MCF 10A (cell line): ENCODE measurements around the gene FPGS. TPM values are rescaled to one million over a fixed set of nuclear protein-coding genes. Genes with fewer than 3 reads are reported as not detected.

Experiments used
- BruUV-seq: library from RNA; stranded (reverse); fragments of 400-500 nt; replicated peaks from 2 replicates; lab custom pipeline; 2021; lab: Mats Ljungman, UMichigan
- CTCF ChIA-PET: fragments of 300-600 bp; sonication (Branson Sonifier 250); formaldehyde crosslinking; extraction: SDS; loops from one replicate; lab custom pipeline; 2021; ENCODE audit warnings: antibody characterized with exemption, inconsistent platforms; lab: Yijun Ruan, JAX
- POLR2A ChIA-PET: fragments of 300-600, 350-650 bp; sonication (Branson Sonifier 250); formaldehyde crosslinking; extraction: SDS; loops from one replicate; lab custom pipeline; 2020; ENCODE audit warnings: antibody characterized with exemption, inconsistent platforms; lab: Yijun Ruan, JAX
- DNase-seq: peaks from one replicate; pipeline ENCODE4 v3.0.0-alpha.2; 2018; ENCODE audit not compliant: unreplicated experiment
- H3K27ac Mint-ChIP-seq: one replicate; pipeline ENCODE4 v1.8.0; 2022; ENCODE audit warnings: mild to moderate bottlenecking, low read depth, mixed read lengths; ENCODE audit not compliant: unreplicated experiment
- H3K27me3 Mint-ChIP-seq: one replicate; pipeline ENCODE4 v1.8.0; 2022; ENCODE audit warnings: mixed read lengths; ENCODE audit not compliant: insufficient read depth, unreplicated experiment
- H3K36me3 Mint-ChIP-seq: one replicate; pipeline ENCODE4 v1.8.0; 2022; ENCODE audit warnings: mild to moderate bottlenecking, moderate library complexity, mixed read lengths; ENCODE audit not compliant: insufficient read depth, unreplicated experiment
- H3K4me1 Mint-ChIP-seq: one replicate; pipeline ENCODE4 v1.8.0; 2022; ENCODE audit warnings: mixed read lengths; ENCODE audit not compliant: insufficient read depth, unreplicated experiment
- H3K4me3 Mint-ChIP-seq: one replicate; pipeline ENCODE4 v1.8.0; 2022; ENCODE audit warnings: mild to moderate bottlenecking, moderate library complexity, mixed read lengths; ENCODE audit not compliant: unreplicated experiment
- H3K9me3 Mint-ChIP-seq: one replicate; pipeline ENCODE4 v1.8.0; 2022; ENCODE audit warnings: mixed read lengths; ENCODE audit not compliant: unreplicated experiment
- CTCF ChIP-seq: fragments of 200-600 bp; IDR thresholded peaks from one replicate; pipeline ENCODE4 v1.8.0; 2022; ENCODE audit warnings: antibody characterized with exemption, mild to moderate bottlenecking; ENCODE audit not compliant: unreplicated experiment
- intact Hi-C: fragments of 100-400 bp; cut with micrococcal nuclease; formaldehyde crosslinking; loops from 2 replicates; pipeline ENCODE4 v1.14.1; 2022
- total RNA-seq: library from RNA; stranded (reverse); gene quantifications from 2 replicates; pipeline ENCODE4 v1.2.3, GENCODE V29; 2022

FPGS gene
- total RNA-seq, 1 experiment from 2014 or later = 130 TPM

DNA sequence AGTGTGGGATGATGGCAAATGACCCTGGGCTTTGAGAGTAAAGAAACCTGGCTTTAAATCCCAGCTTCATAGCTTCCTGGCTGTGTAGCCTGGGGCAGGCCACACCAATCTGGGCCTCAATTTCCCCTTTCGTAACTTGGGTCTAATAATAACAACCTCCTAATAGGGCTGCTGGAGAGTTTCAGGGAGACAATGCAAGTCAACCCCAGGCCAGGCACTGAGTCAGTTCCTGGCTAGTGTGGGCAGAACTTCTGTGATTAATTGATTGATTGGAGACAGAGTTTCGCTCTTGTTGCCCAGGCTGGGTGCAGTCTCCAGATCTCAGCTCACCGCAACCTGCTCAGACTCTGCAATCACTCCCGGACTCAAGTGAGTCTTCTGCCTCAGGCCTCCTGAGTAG is 20.9 kb upstream of the FPGS start:
- ChIA-PET CTCF (interaction anchor here (1.7 to 4.0 kb wide), 2 partner anchors 46 to 192 kb away, joined by 5 to 16 read pairs; partner anchors contain the start of gene TOR2A), POLR2A (interaction anchor here (0.6 to 2.7 kb wide), 3 partner anchors 11 to 210 kb away, joined by 3 to 10 read pairs (median 7); no protein-coding TSS in a partner anchor)
- intact Hi-C loops = no loop called here

DNA sequence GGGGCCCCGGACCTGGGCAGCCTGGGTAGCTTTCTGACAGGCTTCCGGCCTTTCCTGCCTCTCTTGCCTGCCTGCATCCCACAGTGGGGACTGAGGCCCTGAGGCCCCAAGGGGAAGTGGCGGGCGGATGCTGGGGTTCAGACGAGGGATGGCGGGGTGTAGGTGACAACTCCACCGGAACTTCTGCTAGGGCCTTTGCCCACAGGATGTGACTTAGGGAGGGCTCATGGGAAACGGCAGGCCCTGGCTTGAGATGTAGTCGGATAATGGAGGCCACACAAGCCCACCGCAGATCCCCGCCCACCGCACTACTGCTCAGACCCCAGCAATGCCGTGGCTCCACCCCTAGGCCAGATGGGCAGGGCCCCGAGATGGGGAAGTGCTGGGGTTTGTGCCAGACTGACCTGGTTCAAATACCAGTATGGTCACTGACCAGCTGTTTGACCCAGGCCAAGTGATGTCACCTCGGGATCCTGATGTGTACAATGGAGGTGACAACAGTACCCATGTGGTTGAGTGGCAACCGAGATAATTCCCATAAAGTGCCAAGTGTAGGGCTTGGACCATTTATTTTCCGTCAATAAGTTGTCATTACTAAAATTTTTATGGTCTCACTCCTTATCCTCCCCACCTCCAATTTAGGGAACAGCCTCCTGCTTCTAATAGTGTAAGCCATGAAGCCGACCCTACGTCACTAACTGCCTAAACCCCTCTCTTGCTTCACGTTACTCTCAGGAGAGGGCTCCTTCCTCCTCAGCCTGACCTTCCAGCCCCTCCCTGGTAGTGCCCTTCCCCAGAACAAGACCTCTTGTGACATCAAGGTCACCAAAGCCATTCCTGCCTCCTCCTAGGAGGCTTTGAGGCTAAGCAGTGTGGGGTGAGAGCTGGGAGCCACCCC is 19.3 kb upstream of the FPGS start:
- no TSS peak for BruUV-seq
- Mint-ChIP-seq H3K36me3 (peaks cover 18% of the 10 kb centered on the region), H3K4me3 (no peak overlapping the region), H3K4me1 (peaks cover 9% of the 10 kb centered on the region), H3K9me3 (no peaks in the 10 kb centered on the region), H3K27ac (peak overlapping the region; percentile 63), H3K27me3 (no peaks in the 10 kb centered on the region)
- ChIA-PET CTCF (interaction anchor here (0.9 to 4.0 kb wide), 10 partner anchors 12 to 194 kb away, joined by 3 to 27 read pairs (median 6); partner anchors contain the start of gene TOR2A), POLR2A (interaction anchor here (1.0 to 2.7 kb wide), 6 partner anchors 12 to 172 kb away, joined by 3 to 10 read pairs (median 6); no protein-coding TSS in a partner anchor)
- no peak for DNase-seq
- no peak for TF ChIP-seq CTCF
- intact Hi-C loops = no loop called here

More for the DNA sequence above, 20.9 kb upstream of the FPGS start:
- Mint-ChIP-seq H3K27me3 (no peaks in the 10 kb centered on the region), H3K27ac (no peak overlapping the region), H3K4me1 (peaks cover under 1% of the 10 kb centered on the region), H3K36me3 (peaks cover 4% of the 10 kb centered on the region), H3K4me3 (no peak overlapping the region), H3K9me3 (no peaks in the 10 kb centered on the region)
- TF ChIP-seq CTCF = no peak
- no TSS peak for BruUV-seq
- DNase-seq = no peak

- Mint-ChIP-seq H3K36me3 (peaks cover 38% of the 10 kb centered on the region), H3K27me3 (no peaks in the 10 kb centered on the region), H3K4me1 (peaks cover 9% of the 10 kb centered on the region), H3K9me3 (no peaks in the 10 kb centered on the region), H3K27ac (peak overlapping the region; percentile 63), H3K4me3 (peak overlapping the region; percentile 90)
- ChIA-PET POLR2A (interaction anchor here (0.6 to 3.0 kb wide), 26 partner anchors 10 to 334 kb away, joined by 3 to 37 read pairs (median 4); partner anchors contain the start of genes FPGS, LRSAM1, PTRH1 and RPL12), CTCF (interaction anchor here (0.6 to 2.8 kb wide), 24 partner anchors 8 to 476 kb away, joined by 3 to 27 read pairs (median 3); partner anchors contain the start of genes PTRH1, STXBP1, TOR2A and TTC16)
- intact Hi-C loops = loop anchor here (1.0 kb wide), 3 partner anchors 45 to 195 kb away; partner anchors contain the start of gene TOR2A
- BruUV-seq = no TSS peak
- TF ChIP-seq CTCF = peak; percentile 92
- peak; percentile 76 for DNase-seq
Measured at GRCh38 chr9:127785023-127785932, 17.4 kb upstream of the FPGS start.
